Urothelium cell line (cell line): ENCODE measurements around the gene PREB.

Source experiments
- DNase-seq: peaks from one replicate; pipeline ENCODE4 v3.0.0; 2011; ENCODE audit warnings: low spot score, mixed read lengths
- FAIRE-seq: peaks from 2 replicates; lab custom pipeline; 2011; peaks lifted over from hg19 to GRCh38; lab: Jason Lieb, UNC

PREB gene

DNA sequence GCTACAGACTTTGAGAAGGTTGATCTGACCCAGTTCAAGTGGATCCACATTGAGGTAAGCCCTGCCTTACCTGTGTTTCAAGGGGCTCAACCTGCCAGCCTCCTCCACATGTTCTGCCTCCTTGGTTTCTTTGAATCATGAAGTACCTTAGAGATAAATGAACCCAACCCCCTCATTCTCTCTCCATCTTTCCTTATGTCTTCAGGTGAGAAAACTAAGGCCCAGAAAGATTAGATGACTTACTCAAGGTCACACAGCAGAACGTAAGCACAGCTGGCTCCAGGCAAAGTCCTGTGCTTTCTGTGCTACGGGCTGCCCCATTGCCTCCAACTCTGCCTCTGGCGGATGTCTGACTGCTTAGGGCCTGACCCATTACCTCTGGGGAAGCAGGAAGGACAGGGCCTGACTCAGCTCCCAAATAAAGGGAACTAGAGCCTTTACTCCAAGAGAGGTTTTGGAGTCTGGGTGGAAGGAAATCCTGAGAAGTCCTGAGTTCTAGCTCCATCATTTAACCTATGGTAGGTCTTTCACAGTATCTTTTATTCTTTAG lies 37.6 kb downstream of the PREB start:
- no peak for DNase-seq

GRCh38 chr2:27095745-27096651 lies 38.4 kb downstream of the PREB start:
- FAIRE-seq = peak; percentile 71

More for the DNA sequence above, 37.6 kb downstream of the PREB start:
- no peak for FAIRE-seq

DNA sequence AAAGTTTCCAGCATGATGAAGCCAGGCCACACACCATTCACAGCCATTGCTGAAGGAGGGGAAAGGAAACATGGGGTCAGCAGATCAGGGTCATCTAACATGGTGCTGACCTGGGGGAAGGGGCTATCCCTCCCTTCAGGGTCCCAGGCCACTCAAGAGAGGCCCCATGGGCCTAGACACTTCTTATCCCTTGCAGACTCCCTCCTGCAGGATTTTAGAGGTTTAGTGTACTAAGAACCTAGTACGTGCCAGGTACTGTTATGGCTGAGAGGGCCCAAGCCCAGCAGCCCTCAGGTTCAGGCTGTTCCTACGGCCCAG lies 39.0 kb downstream of the PREB start:
- DNase-seq = no peak
- no peak for FAIRE-seq

More at GRCh38 chr2:27095745-27096651, 38.4 kb downstream of the PREB start:
- DNase-seq = peak; percentile 88

- no peak for DNase-seq
- FAIRE-seq = no peak
Measured at GRCh38 chr2:27094353-27094984, 40.0 kb downstream of the PREB start.

- no peak for DNase-seq
- no peak for FAIRE-seq
Measured at GRCh38 chr2:27093430-27094352, 40.7 kb downstream of the PREB start.

GRCh38 chr2:27092696-27093429 lies 41.6 kb downstream of the PREB start:
- DNase-seq (no peak), FAIRE-seq (no peak)

DNA sequence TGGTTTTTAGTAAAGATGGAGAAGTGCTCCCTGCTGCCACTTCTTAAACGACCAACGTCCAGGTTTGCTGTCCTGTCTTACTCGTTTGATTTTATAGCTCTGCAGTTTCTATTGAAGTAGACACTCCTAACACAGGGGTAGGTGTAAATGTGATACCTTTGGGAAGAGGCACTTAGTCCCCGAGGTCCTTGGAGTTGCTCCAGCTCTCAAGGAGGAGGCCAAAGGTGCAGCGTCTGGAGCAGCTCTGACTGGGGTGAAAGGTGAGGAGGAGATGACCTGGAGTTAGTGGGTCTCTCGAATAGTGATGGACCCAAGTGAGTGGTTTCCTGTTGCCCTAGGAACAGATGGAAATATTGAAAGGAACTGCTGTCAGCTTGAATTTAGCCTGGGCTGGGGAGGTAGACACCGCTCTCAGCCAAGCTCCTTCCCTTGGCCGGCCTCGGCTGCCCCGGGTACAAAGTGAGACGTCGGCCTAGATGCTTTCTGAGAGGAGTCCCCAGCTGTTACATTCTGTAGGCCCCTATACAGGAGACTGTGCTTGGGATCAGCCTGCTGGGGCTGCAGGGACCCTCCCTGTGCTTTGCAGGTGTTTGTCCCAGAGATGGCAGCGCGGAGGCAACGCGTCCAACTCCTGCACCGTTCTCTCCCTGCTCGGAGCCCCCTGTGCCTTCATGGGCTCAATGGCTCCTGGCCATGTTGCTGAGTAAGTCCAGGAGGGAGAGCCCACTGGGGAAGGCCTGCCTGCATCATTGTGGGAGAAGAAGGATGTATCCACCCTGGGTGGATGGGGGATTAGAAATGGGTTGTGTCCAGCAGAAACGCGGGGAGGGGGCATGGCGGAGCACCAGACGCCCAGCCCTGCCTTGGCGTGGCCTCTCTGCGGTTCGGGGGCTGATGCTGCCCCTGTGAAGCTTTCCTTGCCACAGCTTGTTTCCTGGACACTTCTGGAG lies 42.4 kb downstream of the PREB start:
- DNase-seq (no peak), FAIRE-seq (no peak)

DNA sequence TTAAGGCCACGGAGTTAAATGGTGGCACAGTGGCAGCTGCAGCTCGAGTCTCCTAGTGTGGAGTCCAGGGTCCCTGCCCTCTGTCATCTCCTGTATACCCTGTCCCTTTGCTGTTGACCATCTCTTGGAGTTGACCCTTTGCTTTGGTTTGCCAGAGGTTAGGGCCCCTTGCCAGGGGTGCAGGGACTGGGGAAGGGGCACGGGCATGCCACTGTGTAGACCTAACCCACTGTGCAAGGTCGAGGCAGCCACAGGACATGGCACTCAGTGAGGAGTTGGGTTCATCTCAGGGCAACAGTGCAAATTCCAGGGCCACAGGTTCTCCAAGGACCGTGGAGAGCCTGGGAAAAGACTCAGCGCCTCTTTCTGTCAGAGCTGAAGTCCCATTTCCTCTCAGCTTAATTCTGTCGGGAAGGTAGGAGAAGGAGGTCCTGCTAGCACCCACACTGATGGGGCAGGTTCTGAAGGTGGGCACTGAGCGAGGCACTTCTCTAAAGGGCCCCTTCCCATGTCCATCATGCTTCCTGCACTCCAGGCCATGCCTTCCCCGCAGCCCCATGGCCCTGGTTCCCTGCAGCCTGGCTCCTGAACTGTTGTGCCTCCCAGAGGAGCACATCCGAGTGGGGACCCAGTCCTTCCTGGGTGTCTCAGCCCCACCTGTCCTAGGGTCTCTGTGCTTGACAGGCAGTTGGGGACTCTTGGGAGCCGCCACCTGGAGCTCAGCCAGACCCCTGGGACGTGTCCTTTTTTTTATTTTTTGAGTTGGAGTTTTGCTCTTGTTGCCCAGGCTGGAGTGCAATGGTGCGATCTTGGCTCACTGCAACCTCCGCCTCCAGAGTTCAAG lies 45.1 kb downstream of the PREB start:
- no peak for FAIRE-seq
- no peak for DNase-seq

- no peak for FAIRE-seq
- DNase-seq = no peak
Measured at GRCh38 chr2:27088634-27089033, 45.8 kb downstream of the PREB start.

DNA sequence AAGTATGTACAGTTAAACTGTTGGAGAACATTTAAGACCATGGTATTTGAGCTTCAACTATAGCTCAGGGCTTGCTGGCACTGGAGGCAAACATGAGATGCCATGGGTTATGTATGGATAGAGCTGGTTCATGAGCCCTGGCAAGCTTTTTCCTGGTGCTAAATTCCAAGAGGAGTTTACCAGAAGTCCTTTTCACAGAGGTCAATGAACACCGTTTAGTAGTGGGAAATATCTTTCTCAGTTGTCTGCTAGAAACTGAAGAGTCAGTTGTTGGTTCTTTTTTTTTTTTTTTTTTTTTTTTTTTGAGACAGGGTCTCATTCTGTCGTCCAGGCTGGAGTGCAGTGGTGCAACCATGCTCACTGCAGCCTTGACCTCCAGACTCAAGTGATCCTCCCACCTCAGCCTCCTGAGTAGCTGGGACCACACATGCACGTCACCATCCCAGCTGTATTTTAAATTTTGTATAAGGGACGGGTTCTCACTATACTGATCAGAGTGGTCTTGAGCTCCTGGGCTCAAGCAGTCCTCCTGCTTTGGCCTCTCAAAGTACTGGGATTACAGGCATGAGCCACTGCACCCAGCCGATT lies 46.5 kb downstream of the PREB start:
- DNase-seq = no peak
- no peak for FAIRE-seq

DNA sequence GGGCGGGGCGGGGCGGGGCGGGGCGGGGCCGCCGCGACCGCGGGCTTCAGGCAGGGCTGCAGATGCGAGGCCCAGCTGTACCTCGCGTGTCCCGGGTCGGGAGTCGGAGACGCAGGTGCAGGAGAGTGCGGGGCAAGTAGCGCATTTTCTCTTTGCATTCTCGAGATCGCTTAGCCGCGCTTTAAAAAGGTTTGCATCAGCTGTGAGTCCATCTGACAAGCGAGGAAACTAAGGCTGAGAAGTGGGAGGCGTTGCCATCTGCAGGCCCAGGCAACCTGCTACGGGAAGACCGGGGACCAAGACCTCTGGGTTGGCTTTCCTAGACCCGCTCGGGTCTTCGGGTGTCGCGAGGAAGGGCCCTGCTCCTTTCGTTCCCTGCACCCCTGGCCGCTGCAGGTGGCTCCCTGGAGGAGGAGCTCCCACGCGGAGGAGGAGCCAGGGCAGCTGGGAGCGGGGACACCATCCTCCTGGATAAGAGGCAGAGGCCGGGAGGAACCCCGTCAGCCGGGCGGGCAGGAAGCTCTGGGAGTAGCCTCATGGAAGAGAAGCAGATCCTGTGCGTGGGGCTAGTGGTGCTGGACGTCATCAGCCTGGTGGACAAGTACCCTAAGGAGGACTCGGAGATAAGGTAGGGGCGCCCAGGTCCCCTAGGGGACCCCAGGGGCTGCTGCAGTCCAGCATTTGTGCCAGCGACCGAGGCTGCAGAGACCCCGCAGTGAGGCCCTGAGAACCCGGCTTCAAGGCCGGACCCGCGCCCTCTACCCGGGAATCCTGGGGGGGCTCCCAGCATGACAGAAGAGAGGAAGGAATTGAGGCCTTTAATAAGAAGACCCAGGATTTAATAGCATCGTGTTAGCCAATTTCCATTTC lies 47.5 kb downstream of the PREB start, which contains the start of gene KHK:
KHK (plus strand) TSS at position 49 of the 870 bp plus-strand sequence; CDS start at position 537, 488 bp downstream.
- no peak for FAIRE-seq
- DNase-seq = peak; percentile 73

- FAIRE-seq (peak; percentile 89), DNase-seq (peak; percentile 99)
Measured at GRCh38 chr2:27086090-27086723, 48.2 kb downstream of the PREB start.

DNA sequence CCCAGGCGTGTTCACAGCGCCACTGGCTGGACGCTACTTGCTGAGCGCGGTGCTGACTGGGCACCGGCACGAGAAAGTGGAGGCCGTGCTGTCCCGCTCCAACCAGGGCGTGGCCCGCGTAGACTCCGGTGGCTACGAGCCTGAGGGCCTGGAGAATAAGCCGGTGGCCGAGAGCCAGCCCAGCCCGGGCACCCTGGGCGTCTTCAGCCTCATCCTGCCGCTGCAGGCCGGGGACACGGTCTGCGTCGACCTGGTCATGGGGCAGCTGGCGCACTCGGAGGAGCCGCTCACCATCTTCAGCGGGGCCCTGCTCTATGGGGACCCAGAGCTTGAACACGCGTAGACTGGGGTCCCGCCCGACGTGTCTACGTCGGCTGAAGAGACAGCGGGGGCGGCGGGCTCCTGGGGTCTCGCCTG lies 48.8 kb downstream of the PREB start:
- peak; percentile 70 for DNase-seq
- FAIRE-seq = peak; percentile 70

DNA sequence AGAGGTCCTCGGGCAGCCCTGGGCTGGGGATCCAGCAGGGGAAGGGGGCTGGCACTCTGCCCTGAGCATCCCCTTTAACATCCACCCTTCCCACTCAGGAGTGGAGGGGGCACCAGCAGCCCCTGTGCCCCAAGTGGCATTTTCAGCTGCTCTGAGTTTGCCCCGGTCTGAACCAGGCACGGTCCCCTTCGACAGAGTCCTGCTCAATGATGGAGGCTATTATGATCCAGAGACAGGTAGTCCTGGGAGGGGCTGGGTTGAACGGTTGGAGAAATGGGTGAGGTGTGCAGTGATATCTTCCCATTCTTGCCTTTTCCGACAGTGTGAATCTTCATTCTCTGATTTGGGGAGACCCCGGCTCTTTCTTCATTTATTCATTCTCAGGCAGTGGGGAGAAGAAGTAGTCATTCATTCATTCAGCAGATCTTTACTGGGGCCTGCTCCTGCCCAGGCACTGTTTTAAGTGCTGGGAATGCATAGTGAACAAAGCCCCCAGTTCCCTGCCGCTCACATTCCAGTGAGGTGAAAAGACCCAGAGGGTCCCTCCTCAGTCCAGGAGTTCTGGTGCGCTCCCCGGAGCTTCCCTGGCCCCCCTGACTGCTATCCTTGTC lies 49.3 kb downstream of the PREB start:
- DNase-seq (no peak), FAIRE-seq (no peak)

GRCh38 chr2:27084297-27085061 lies 50.0 kb downstream of the PREB start:
- no peak for DNase-seq
- FAIRE-seq = no peak
